A549 (cell line): ENCODE measurements around the gene INSC. TPM values are rescaled to one million over a fixed set of nuclear protein-coding genes. Genes with fewer than 3 reads are reported as not detected.

Experiments used
- ATAC-seq, 2 experiments: fragments of 200-7000 bp in 1 of 2; fragments of >200 bp in 1 of 2; cut with Nextera tagmentation in 1 of 2; cut with Tn5 transposase in 1 of 2; 3 replicates each; pipeline versions ENCODE4 v1.8.0 to v1.9.1; 2018 to 2020; ENCODE audit warnings: mild to moderate bottlenecking in 1 of 2, moderate library complexity in 1 of 2
- CTCF ChIA-PET: fragments of 300-600 bp; sonication (Branson Sonifier 250); formaldehyde crosslinking; extraction: SDS; loops from one replicate; lab custom pipeline; 2021; ENCODE audit warnings: antibody characterized with exemption, inconsistent platforms; lab: Yijun Ruan, JAX
- POLR2A ChIA-PET: fragments of 350-600 bp; formaldehyde crosslinking; extraction: SDS; loops from one replicate; lab custom pipeline; 2021; ENCODE audit warnings: antibody characterized with exemption, inconsistent platforms; lab: Yijun Ruan, JAX
- DNase-seq, 2 experiments: peaks; one replicate each; pipeline versions ENCODE4 v3.0.0 to v3.0.0-alpha.2; 2011 to 2016; ENCODE audit warnings: low read depth in 1 of 2, low spot score in 1 of 2
- FAIRE-seq: peaks from 2 replicates; lab custom pipeline; 2011; peaks lifted over from hg19 to GRCh38; lab: Jason Lieb, UNC
- H3K27ac ChIP-seq, 2 experiments: fragments of >200 bp; sonication (Bioruptor Twin); formaldehyde crosslinking; 3 replicates each; pipeline ENCODE4 v1.5.1; 2016 to 2017
- H3K4me1 ChIP-seq: fragments of >200 bp; sonication (Bioruptor Twin); formaldehyde crosslinking; 3 replicates; pipeline ENCODE4 v1.6.1; 2016
- H3K4me2 ChIP-seq: fragments of >200 bp; sonication (Bioruptor Twin); formaldehyde crosslinking; 3 replicates; pipeline ENCODE4 v1.6.1; 2016
- H3K4me3 ChIP-seq: fragments of >200 bp; sonication (Bioruptor Twin); formaldehyde crosslinking; 3 replicates; pipeline ENCODE4 v1.5.1; 2016
- H3K9me3 ChIP-seq: fragments of >200 bp; sonication (Bioruptor Twin); formaldehyde crosslinking; 3 replicates; pipeline ENCODE4 v1.6.1; 2016
- BCL3 ChIP-seq: fragments of >200 bp; sonication (Bioruptor Twin); formaldehyde crosslinking; IDR thresholded peaks from 3 replicates; pipeline ENCODE4 v1.6.1; 2016
- CTCF ChIP-seq: fragments of >200 bp; sonication (Bioruptor Twin); formaldehyde crosslinking; IDR thresholded peaks from 3 replicates; pipeline ENCODE4 v1.5.1; 2016
- FOSL2 ChIP-seq, 2 experiments: fragments of 450-650 bp in 1 of 2; fragments of >200 bp in 1 of 2; sonication (Bioruptor Twin) in 1 of 2; formaldehyde crosslinking; IDR thresholded peaks; 2 replicates each; pipeline versions ENCODE4 v1.5.0 to v1.6.1; 2016 to 2020; ENCODE audit warnings: mild to moderate bottlenecking in 1 of 2, moderate library complexity in 1 of 2
- GATA3 ChIP-seq: IDR thresholded peaks from 2 replicates; pipeline ENCODE4 v1.6.1; 2012; ENCODE audit warnings: borderline replicate concordance
- HES2 ChIP-seq: fragments of >200 bp; sonication (Bioruptor Twin); formaldehyde crosslinking; IDR thresholded peaks from 2 replicates; pipeline ENCODE4 v1.6.1; 2016
- HMGXB4 ChIP-seq: fragments of 250-450 bp; sonication (Bioruptor Pico); IDR thresholded peaks from 2 replicates; pipeline ENCODE4 v1.5.0; 2021; ENCODE audit warnings: mild to moderate bottlenecking, moderate library complexity, borderline replicate concordance
- MAFK ChIP-seq: fragments of 450-650 bp; IDR thresholded peaks from 2 replicates; pipeline ENCODE4 v1.6.1; 2014; ENCODE audit not compliant: partially characterized antibody
- MYC ChIP-seq: IDR thresholded peaks from 2 replicates; pipeline ENCODE4 v1.6.1; 2012; ENCODE audit warnings: mild to moderate bottlenecking, inconsistent platforms, low read length, improper control_type of control experiment, borderline replicate concordance
- NFE2L2 ChIP-seq: fragments of 150-350 bp; conservative IDR thresholded peaks from 2 replicates; pipeline ENCODE4 v1.6.1; 2014; ENCODE audit warnings: low read length
- POLR2A ChIP-seq: IDR thresholded peaks from 2 replicates; pipeline ENCODE4 v1.6.1; 2012; ENCODE audit warnings: mild to moderate bottlenecking, low read length
- RAD21 ChIP-seq, 2 experiments: fragments of >200 bp in 1 of 2; sonication (Bioruptor Twin) in 1 of 2; formaldehyde crosslinking in 1 of 2; IDR thresholded peaks in 1 of 2; conservative IDR thresholded peaks in 1 of 2; 2 replicates in 1 of 2; 3 replicates in 1 of 2; pipeline ENCODE4 v1.6.1; 2012 to 2018; ENCODE audit warnings: inconsistent platforms in 1 of 2
- REST ChIP-seq: fragments of 200-600 bp; sonication (generic); IDR thresholded peaks from 2 replicates; pipeline ENCODE4 v1.6.1; 2016; ENCODE audit warnings: antibody characterized with exemption, mild to moderate bottlenecking, moderate library complexity
- SMC3 ChIP-seq: fragments of >200 bp; sonication (Bioruptor Twin); formaldehyde crosslinking; IDR thresholded peaks from 3 replicates; pipeline ENCODE4 v1.6.1; 2018; ENCODE audit warnings: inconsistent platforms
- WGBS: methylation state at CpG from one replicate; pipeline ENCODE4 v1.1.6; 2017; ENCODE audit errors: missing lambda C conversion rate; 5-methylcytosine and 5-hydroxymethylcytosine counted together
- polyA plus RNA-seq, 4 experiments: library from polyadenylated mRNA; depleted of rRNA in 3 of 4; stranded (reverse); fragments of >200 nt; fragmentation: RNase III in 1 of 4; extraction: RNeasy Plus Mini Kit Qiagen cat#74134 plus additional on column Dnase treatment in 1 of 4; gene quantifications; 2 replicates in 3 of 4; 3 replicates in 1 of 4; pipeline ENCODE4 v1.2.3, GENCODE V29; 2011 to 2017

INSC gene
- polyA plus RNA-seq, 2 of the 4 experiments (the other 2 are of a cell fraction), result not detected

- ChIA-PET CTCF (interaction anchor here (1.0 to 3.4 kb wide), 12 partner anchors 8 to 1515 kb away, joined by 3 to 23 read pairs (median 10); no protein-coding TSS in a partner anchor), POLR2A (no interaction called here)
- no peak for ATAC-seq
- Histone ChIP-seq H3K27ac (no peak overlapping the region), H3K4me3 (no peak overlapping the region), H3K9me3 (no peaks in the 10 kb centered on the region), H3K4me2 (no peak overlapping the region), H3K4me1 (no peaks in the 10 kb centered on the region)
- no peak for DNase-seq
- FAIRE-seq, result no peak
- TF ChIP-seq BCL3 (no peak), CTCF (no peak), HMGXB4 (CRISPR knock-in tag) (no peak), FOSL2 (IDR thresholded peaks at IDR 0.05) (no peak), FOSL2 (CRISPR knock-in tag; IDR thresholded peaks at IDR 0.05) (no peak)
These were observed 15.5 kb upstream of the INSC start for GRCh38 chr11:15099267-15099666.

- POLR2A ChIA-PET, result no interaction called here
- 6% methylated on average over 8 of the region's 8 CpGs for WGBS
- FAIRE-seq, result no peak
- peak; percentile 93 to 98 for ATAC-seq
- no peaks in the 10 kb centered on the region for H3K9me3 ChIP-seq
- peak overlapping the region; percentile 19; the same call in 2 of the 3 replicates for H3K4me2 ChIP-seq
- H3K4me3 ChIP-seq, result no peak overlapping the region
- CTCF ChIA-PET, result interaction anchor here (0.7 to 3.4 kb wide), 27 partner anchors 10 to 1514 kb away, joined by 3 to 23 read pairs (median 5); partner anchors contain the start of gene INSC
- TF ChIP-seq POLR2A (no peak), RAD21 (conservative IDR thresholded peaks at IDR 0.05 in 1 of 2, IDR thresholded peaks at IDR 0.05 in 1 of 2) (peak; percentile 80 to 81), CTCF (peak; percentile 88), SMC3 (peak; percentile 91)
- H3K27ac ChIP-seq, result no peak overlapping the region
- H3K4me1 ChIP-seq, result no peaks in the 10 kb centered on the region
- DNase-seq, result peak; percentile 57 to 65
These were observed 13.5 kb upstream of the INSC start for GRCh38 chr11:15101072-15101709.

GRCh38 chr11:15104166-15104565, 10.6 kb upstream of the INSC start:
- Histone ChIP-seq H3K27ac (no peak overlapping the region), H3K4me2 (no peak overlapping the region), H3K9me3 (no peaks in the 10 kb centered on the region)
- POLR2A ChIA-PET, result no interaction called here
- ATAC-seq, result no peak
- CTCF ChIA-PET, result interaction anchor here (0.9 kb wide), 1 partner anchor 13 kb away, joined by 3 read pairs; no protein-coding TSS in a partner anchor
- DNase-seq, result no peak
- TF ChIP-seq HES2, result no peak
- no peak for TF ChIP-seq GATA3
- no peak for TF ChIP-seq MAFK
- TF ChIP-seq REST, result no peak
- no peak for TF ChIP-seq MYC
- TF ChIP-seq POLR2A, result no peak
- TF ChIP-seq NFE2L2, result no peak
- TF ChIP-seq, all 56 proteins: peak for 0
- H3K4me3 ChIP-seq, result no peak overlapping the region
- no peaks in the 10 kb centered on the region for H3K4me1 ChIP-seq
- FAIRE-seq, result no peak
- WGBS, result 47% methylated on average over 2 of the region's 2 CpGs
